OCI-LY1 (cell line): ENCODE data around the gene CASP4.
A peak's percentile ranks its signal among the peaks of the same experiment; 100 is the strongest.

Experiments used
- H2AFZ ChIP-seq: fragments of 200-600 bp; sonication (generic), shearing (Covaris generic); 2 replicates; pipeline ENCODE4 v1.6.0; 2014; ENCODE audit warnings: antibody characterized with exemption, mild to moderate bottlenecking, low read length
- H3F3A ChIP-seq: fragments of 200-600 bp; sonication (generic), shearing (Covaris generic); 2 replicates; pipeline ENCODE4 v1.6.0; 2014; ENCODE audit warnings: mild to moderate bottlenecking, antibody characterized with exemption, low read length, moderate library complexity; ENCODE audit not compliant: insufficient read depth
- H3K27ac ChIP-seq: fragments of 200-600 bp; sonication (generic); 2 replicates; pipeline ENCODE4 v1.5.1; 2014; ENCODE audit warnings: low read length, mixed run types, mild to moderate bottlenecking, low read depth; ENCODE audit not compliant: poor library complexity, severe bottlenecking
- H3K27me3 ChIP-seq: fragments of 200-600 bp; sonication (generic); 2 replicates; pipeline ENCODE4 v1.6.0; 2014; ENCODE audit warnings: antibody characterized with exemption, mild to moderate bottlenecking, low read length, moderate library complexity; ENCODE audit not compliant: insufficient read depth
- H3K36me3 ChIP-seq: fragments of 200-600 bp; sonication (generic); 2 replicates; pipeline ENCODE4 v1.6.1; 2014; ENCODE audit warnings: mild to moderate bottlenecking, antibody characterized with exemption, low read length, moderate library complexity, mixed read lengths; ENCODE audit not compliant: insufficient read depth
- H3K4me1 ChIP-seq: fragments of 200-600 bp; sonication (generic); 2 replicates; pipeline ENCODE4 v1.5.1; 2014; ENCODE audit warnings: mild to moderate bottlenecking, low read length, moderate library complexity; ENCODE audit not compliant: insufficient read depth, severe bottlenecking
- H3K4me2 ChIP-seq: fragments of 200-600 bp; sonication (generic), shearing (Covaris generic); 2 replicates; pipeline ENCODE4 v1.6.1; 2014; ENCODE audit warnings: low read length
- H3K4me3 ChIP-seq: fragments of 200-600 bp; sonication (generic); 2 replicates; pipeline ENCODE4 v1.5.1; 2014; ENCODE audit warnings: low read length, low read depth, mild to moderate bottlenecking, mixed read lengths; ENCODE audit not compliant: poor library complexity, severe bottlenecking
- H3K79me2 ChIP-seq: fragments of 200-600 bp; shearing (Covaris generic); 2 replicates; pipeline ENCODE4 v1.6.1; 2016; ENCODE audit warnings: mixed run types, low read length, mixed read lengths; ENCODE audit not compliant: insufficient read depth
- H3K9ac ChIP-seq: fragments of 200-600 bp; sonication (generic), shearing (Covaris generic); 2 replicates; pipeline ENCODE4 v1.6.1; 2014; ENCODE audit warnings: mild to moderate bottlenecking, low read length, mixed read lengths
- H3K9me2 ChIP-seq: fragments of 200-600 bp; sonication (generic), shearing (Covaris generic); 2 replicates; pipeline ENCODE4 v1.6.1; 2014; ENCODE audit warnings: low read depth, mild to moderate bottlenecking, low read length, mixed read lengths
- H3K9me3 ChIP-seq: fragments of 200-600 bp; shearing (Covaris generic); 2 replicates; pipeline ENCODE4 v1.6.1; 2014; ENCODE audit warnings: low read length, mixed read lengths
- H4K20me1 ChIP-seq: fragments of 200-600 bp; sonication (generic), shearing (Covaris generic); 2 replicates; pipeline ENCODE4 v1.6.0; 2016; ENCODE audit warnings: mild to moderate bottlenecking, low read length; ENCODE audit not compliant: insufficient read depth
- CTCF ChIP-seq: fragments of 200-600 bp; sonication (generic), shearing (Covaris generic); IDR thresholded peaks from 2 replicates; pipeline ENCODE4 v1.5.1; 2017; ENCODE audit warnings: mild to moderate bottlenecking, antibody characterized with exemption, low read length, moderate library complexity, mixed read lengths
- EZH2 ChIP-seq: fragments of 200-600 bp; sonication (generic), shearing (Covaris generic); IDR thresholded peaks from 2 replicates; pipeline ENCODE4 v1.8.0; 2017; ENCODE audit warnings: borderline replicate concordance, mixed run types, mild to moderate bottlenecking, antibody characterized with exemption, low read length, moderate library complexity, mixed read lengths

CASP4 gene

GRCh38 chr11:104912102-104912501, 56.3 kb downstream of the CASP4 start:
- Histone ChIP-seq H4K20me1 (no peaks in the 10 kb centered on the region), H3K9me3 (no peaks in the 10 kb centered on the region), H3F3A (no peaks in the 10 kb centered on the region), H3K36me3 (no peaks in the 10 kb centered on the region), H3K4me3 (no peak overlapping the region), H3K9me2 (no peaks in the 10 kb centered on the region), H3K27me3 (no peaks in the 10 kb centered on the region), H2AFZ (no peak overlapping the region), H3K79me2 (no peaks in the 10 kb centered on the region), H3K4me2 (no peak overlapping the region), H3K27ac (no peak overlapping the region), H3K9ac (no peak overlapping the region), H3K4me1 (no peaks in the 10 kb centered on the region)
- TF ChIP-seq EZH2: no peak

DNA sequence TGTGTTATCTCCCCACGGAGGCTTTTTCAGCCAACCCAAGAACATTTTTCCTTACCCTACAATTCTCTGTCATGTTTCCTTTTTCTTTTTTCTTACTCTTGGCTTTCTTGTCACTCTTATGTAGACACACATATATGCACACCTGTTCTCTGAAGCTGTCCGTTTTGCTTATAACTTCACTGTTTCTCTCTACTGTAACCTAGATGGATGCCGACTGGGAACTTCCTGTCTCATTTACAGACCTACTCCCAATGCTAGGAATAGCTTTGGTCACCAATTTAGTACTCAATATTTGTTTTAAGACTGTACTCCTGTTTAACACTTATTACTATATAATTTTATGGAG, 60.2 kb downstream of the CASP4 start:
- no peaks in the 10 kb centered on the region for H3K9me3 ChIP-seq
- H3F3A ChIP-seq: no peaks in the 10 kb centered on the region
- H3K9me2 ChIP-seq: no peaks in the 10 kb centered on the region
- H2AFZ ChIP-seq: no peak overlapping the region
- H3K4me3 ChIP-seq: no peak overlapping the region
- H3K9ac ChIP-seq: no peak overlapping the region
- H3K79me2 ChIP-seq: no peaks in the 10 kb centered on the region
- no peak overlapping the region for H3K27ac ChIP-seq
- no peak for TF ChIP-seq EZH2
- no peak for TF ChIP-seq CTCF
- H3K36me3 ChIP-seq: no peaks in the 10 kb centered on the region
- H3K27me3 ChIP-seq: no peaks in the 10 kb centered on the region
- no peaks in the 10 kb centered on the region for H4K20me1 ChIP-seq
- H3K4me1 ChIP-seq: no peaks in the 10 kb centered on the region
- no peak overlapping the region for H3K4me2 ChIP-seq

GRCh38 chr11:104907521-104908185, 60.7 kb downstream of the CASP4 start:
- no peaks in the 10 kb centered on the region for H3K9me3 ChIP-seq
- no peak overlapping the region for H3K4me3 ChIP-seq
- H3K27me3 ChIP-seq: no peaks in the 10 kb centered on the region
- no peak overlapping the region for H2AFZ ChIP-seq
- H3F3A ChIP-seq: no peaks in the 10 kb centered on the region
- H3K9me2 ChIP-seq: no peaks in the 10 kb centered on the region
- H3K4me1 ChIP-seq: no peaks in the 10 kb centered on the region
- H4K20me1 ChIP-seq: no peaks in the 10 kb centered on the region
- H3K4me2 ChIP-seq: no peak overlapping the region
- no peaks in the 10 kb centered on the region for H3K79me2 ChIP-seq
- TF ChIP-seq CTCF (no peak), EZH2 (no peak)
- no peak overlapping the region for H3K27ac ChIP-seq
- H3K9ac ChIP-seq: no peak overlapping the region
- no peaks in the 10 kb centered on the region for H3K36me3 ChIP-seq

- Histone ChIP-seq H3K9me3 (no peaks in the 10 kb centered on the region), H3K4me3 (no peak overlapping the region), H3F3A (no peaks in the 10 kb centered on the region), H3K4me1 (no peaks in the 10 kb centered on the region), H3K4me2 (no peak overlapping the region), H3K79me2 (no peaks in the 10 kb centered on the region), H3K27ac (no peak overlapping the region), H3K9me2 (no peaks in the 10 kb centered on the region), H3K36me3 (no peaks in the 10 kb centered on the region), H4K20me1 (no peaks in the 10 kb centered on the region), H2AFZ (no peak overlapping the region), H3K27me3 (no peaks in the 10 kb centered on the region), H3K9ac (no peak overlapping the region)
- TF ChIP-seq CTCF (0 out of 2 replicates have a peak, but pooled peaks have one; percentile 5), EZH2 (no peak)
Measured at GRCh38 chr11:104905271-104905670, 63.1 kb downstream of the CASP4 start.
